Measurements from ENCODE around the gene NUCKS1. TPM values are rescaled to one million over a fixed set of nuclear protein-coding genes. Genes with fewer than 3 reads are reported as not detected.

Gene NUCKS1
- total RNA-seq, 1 experiment from 2014 or later, result 101 TPM

GRCh38 chr1:205751036-205751651 lies 1.2 kb upstream of the NUCKS1 start:
- CTCF ChIA-PET, result no interaction called here
- Histone ChIP-seq H3K36me3 (ENCODE audit: low read depth, low read length) (peaks cover 16% of the 10 kb centered on the region; the same call in 1 of the 2 replicates), H3K9me3 (ENCODE audit: low read length) (no peaks in the 10 kb centered on the region), H4K20me1 (ENCODE audit: low read length) (peaks cover 30% of the 10 kb centered on the region), H3K4me3 (ENCODE audit: low read length) (no peak overlapping the region), H3K4me1 (ENCODE audit: insufficient read depth, low read length) (peaks cover 24% of the 10 kb centered on the region), H3K27ac (ENCODE audit: low read length) (no peak overlapping the region), H3K79me2 (ENCODE audit: low read length) (peaks cover 37% of the 10 kb centered on the region), H3K4me2 (ENCODE audit: low read length) (peak overlapping the region; percentile 91; the same call in 1 of the 2 replicates), H3K9ac (ENCODE audit: low read length) (peak overlapping the region; percentile 93; the same call in 1 of the 2 replicates), H3F3A (ENCODE audit: low read length, unreplicated experiment) (no peaks in the 10 kb centered on the region), H3K27me3 (ENCODE audit: low read length) (no peaks in the 10 kb centered on the region), H2AFZ (ENCODE audit: low read length) (peak overlapping the region; percentile 97), H3K9me2 (replicated peaks; ENCODE audit: low read length) (no peaks in the 10 kb centered on the region)
- intact Hi-C loops (cut with micrococcal nuclease), result no loop called here
- POLR2A ChIA-PET (ENCODE audit: unreplicated experiment), result no interaction called here
- TF ChIP-seq EZH2phosphoT487 (IDR thresholded peaks at IDR 0.05; ENCODE audit: borderline replicate concordance, low read length) (no peak), EZH2 (IDR thresholded peaks at IDR 0.05; ENCODE audit: low read length, unreplicated experiment) (no peak), CTCF (conservative IDR thresholded peaks at IDR 0.05; ENCODE audit: low read depth, low read length) (no peak)
- ATAC-seq, result no peak
- no peak for DNase-seq
- no TSS peak for BruUV-seq (replicated peaks)

- peaks cover 44% of the 10 kb centered on the region for H4K20me1 ChIP-seq (ENCODE audit: low read length)
- H3F3A ChIP-seq (ENCODE audit: low read length, unreplicated experiment), result no peaks in the 10 kb centered on the region
- intact Hi-C loops (cut with micrococcal nuclease), result loop anchor here (1.0 to 5.0 kb wide), 2 partner anchors 37 to 64 kb away; partner anchors contain the start of gene SLC41A1
- ChIA-PET CTCF (no interaction called here), POLR2A (ENCODE audit: unreplicated experiment) (interaction anchor here (0.7 kb wide), 2 partner anchors 206 to 228 kb away, joined by 3 to 5 read pairs; no protein-coding TSS in a partner anchor)
- no peaks in the 10 kb centered on the region for H3K9me2 ChIP-seq (replicated peaks; ENCODE audit: low read length)
- TF ChIP-seq EZH2phosphoT487 (IDR thresholded peaks at IDR 0.05; ENCODE audit: borderline replicate concordance, low read length) (no peak), EZH2 (IDR thresholded peaks at IDR 0.05; ENCODE audit: low read length, unreplicated experiment) (no peak), CTCF (conservative IDR thresholded peaks at IDR 0.05; ENCODE audit: low read depth, low read length) (no peak)
- H3K79me2 ChIP-seq (ENCODE audit: low read length), result peaks cover 53% of the 10 kb centered on the region
- H3K9ac ChIP-seq (ENCODE audit: low read length), result peak overlapping the region; percentile 93
- ATAC-seq, result peak; percentile 81
- H2AFZ ChIP-seq (ENCODE audit: low read length), result peak overlapping the region; percentile 49
- no peaks in the 10 kb centered on the region for H3K27me3 ChIP-seq (ENCODE audit: low read length)
- H3K4me3 ChIP-seq (ENCODE audit: low read length), result peak overlapping the region; percentile 86
- H3K4me1 ChIP-seq (ENCODE audit: insufficient read depth, low read length), result peaks cover 25% of the 10 kb centered on the region
- peak overlapping the region; percentile 91 for H3K4me2 ChIP-seq (ENCODE audit: low read length)
- no peaks in the 10 kb centered on the region for H3K9me3 ChIP-seq (ENCODE audit: low read length)
- peak overlapping the region; percentile 81 for H3K27ac ChIP-seq (ENCODE audit: low read length)
- H3K36me3 ChIP-seq (ENCODE audit: low read depth, low read length), result peaks cover 20% of the 10 kb centered on the region; the same call in 1 of the 2 replicates
- peak; percentile 98 for DNase-seq
- BruUV-seq (replicated peaks), result no TSS peak
Observed at GRCh38 chr1:205749234-205750137, 496 bp downstream of the NUCKS1 start.

Data from PC-3 (cell line).